ENCODE measurements around the gene NUP88. TPM values are rescaled to one million over a fixed set of nuclear protein-coding genes. Genes with fewer than 3 reads are reported as not detected.

Gene NUP88
- total RNA-seq, 1 donor from 2014 or later: 43.3 TPM

DNA sequence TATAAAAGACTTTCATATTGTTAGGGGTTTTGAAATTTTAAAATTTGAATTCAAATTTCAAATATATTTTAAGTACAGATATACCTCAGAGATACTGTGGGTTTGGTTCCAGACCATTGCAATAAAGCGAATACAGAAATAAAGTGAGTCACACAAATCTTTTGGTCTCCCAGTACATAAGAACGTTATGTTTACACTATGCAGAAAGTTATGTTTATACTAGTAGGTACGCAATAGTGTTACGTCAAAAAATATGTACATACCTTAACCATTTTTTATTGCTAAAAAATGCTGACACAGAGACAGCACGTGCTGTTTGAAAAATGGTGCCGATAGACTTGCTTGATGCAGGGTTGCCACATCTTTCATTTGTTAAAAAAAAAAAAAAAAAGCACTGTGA lies 19.7 kb downstream of the NUP88 start:
- H4K20me1 ChIP-seq (ENCODE audit: insufficient read depth, low read length): peaks cover 6% of the 10 kb centered on the region
- H3K9ac ChIP-seq (ENCODE audit: low read length): no peak overlapping the region
- peaks cover 16% of the 10 kb centered on the region for H3K36me3 Mint-ChIP-seq (ENCODE audit: low read depth, unreplicated experiment)
- H3K4me3 Mint-ChIP-seq (ENCODE audit: unreplicated experiment): no peak overlapping the region
- no peaks in the 10 kb centered on the region for H3K9me3 ChIP-seq (ENCODE audit: insufficient read depth, low read depth, low read length)
- DNase-seq (ENCODE audit: low read depth): no peak
- no peak for FAIRE-seq
- no peak overlapping the region for H3K27ac Mint-ChIP-seq (ENCODE audit: unreplicated experiment)
- H3K36me3 ChIP-seq (ENCODE audit: insufficient read depth, low read length): peaks cover 48% of the 10 kb centered on the region
- no peak overlapping the region for H3K4me2 ChIP-seq (ENCODE audit: low read length)
- H3K79me2 ChIP-seq (ENCODE audit: insufficient read depth, low read length): no peaks in the 10 kb centered on the region
- no peak for TF ChIP-seq EZH2 (IDR thresholded peaks at IDR 0.05; ENCODE audit: insufficient read depth, low read length)
- TF ChIP-seq, protein P1, sequence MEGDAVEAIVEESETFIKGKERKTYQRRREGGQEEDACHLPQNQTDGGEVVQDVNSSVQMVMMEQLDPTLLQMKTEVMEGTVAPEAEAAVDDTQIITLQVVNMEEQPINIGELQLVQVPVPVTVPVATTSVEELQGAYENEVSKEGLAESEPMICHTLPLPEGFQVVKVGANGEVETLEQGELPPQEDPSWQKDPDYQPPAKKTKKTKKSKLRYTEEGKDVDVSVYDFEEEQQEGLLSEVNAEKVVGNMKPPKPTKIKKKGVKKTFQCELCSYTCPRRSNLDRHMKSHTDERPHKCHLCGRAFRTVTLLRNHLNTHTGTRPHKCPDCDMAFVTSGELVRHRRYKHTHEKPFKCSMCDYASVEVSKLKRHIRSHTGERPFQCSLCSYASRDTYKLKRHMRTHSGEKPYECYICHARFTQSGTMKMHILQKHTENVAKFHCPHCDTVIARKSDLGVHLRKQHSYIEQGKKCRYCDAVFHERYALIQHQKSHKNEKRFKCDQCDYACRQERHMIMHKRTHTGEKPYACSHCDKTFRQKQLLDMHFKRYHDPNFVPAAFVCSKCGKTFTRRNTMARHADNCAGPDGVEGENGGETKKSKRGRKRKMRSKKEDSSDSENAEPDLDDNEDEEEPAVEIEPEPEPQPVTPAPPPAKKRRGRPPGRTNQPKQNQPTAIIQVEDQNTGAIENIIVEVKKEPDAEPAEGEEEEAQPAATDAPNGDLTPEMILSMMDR (IDR thresholded peaks at IDR 0.05; ENCODE audit: insufficient read depth, low read depth, low read length): no peak
- H3K4me3 ChIP-seq (ENCODE audit: insufficient read depth, low read depth, low read length): no peak overlapping the region
- H3K9me3 Mint-ChIP-seq (ENCODE audit: unreplicated experiment): no peaks in the 10 kb centered on the region
- H3K4me1 Mint-ChIP-seq (ENCODE audit: low read depth, unreplicated experiment): peaks cover 2% of the 10 kb centered on the region
- no peaks in the 10 kb centered on the region for H3K27me3 ChIP-seq (ENCODE audit: insufficient read depth, low read length)
- H3K4me1 ChIP-seq (ENCODE audit: insufficient read depth, low read length): no peaks in the 10 kb centered on the region
- H2AFZ ChIP-seq (ENCODE audit: low read depth, low read length): no peak overlapping the region
- H3K27me3 Mint-ChIP-seq (ENCODE audit: low read depth, unreplicated experiment): no peaks in the 10 kb centered on the region
- H3K27ac ChIP-seq (ENCODE audit: low read depth, low read length): no peak overlapping the region

DNA sequence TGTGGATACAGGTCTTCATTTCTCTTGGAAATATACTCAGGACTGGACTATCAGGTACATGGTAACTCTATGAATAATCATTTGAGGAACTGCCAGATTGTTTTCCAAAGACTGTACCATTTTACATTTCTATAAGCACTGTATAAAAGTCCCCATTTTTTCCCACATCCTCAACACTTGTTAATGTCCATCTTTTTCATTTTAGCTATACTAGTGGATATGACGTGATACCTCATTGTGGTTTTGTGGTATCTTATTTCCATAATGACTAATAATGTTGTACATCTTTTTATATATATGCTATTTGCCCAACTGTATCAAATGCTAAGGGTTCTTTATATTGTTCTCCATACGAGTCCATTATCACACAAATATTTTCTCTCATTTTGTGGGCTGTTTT lies 22.9 kb downstream of the NUP88 start:
- DNase-seq (ENCODE audit: low read depth) (no peak), FAIRE-seq (no peak)
- Mint-ChIP-seq H3K27me3 (ENCODE audit: low read depth, unreplicated experiment) (no peaks in the 10 kb centered on the region), H3K36me3 (ENCODE audit: low read depth, unreplicated experiment) (peaks cover 15% of the 10 kb centered on the region), H3K27ac (ENCODE audit: unreplicated experiment) (no peak overlapping the region), H3K9me3 (ENCODE audit: unreplicated experiment) (no peaks in the 10 kb centered on the region), H3K4me1 (ENCODE audit: low read depth, unreplicated experiment) (peaks cover 12% of the 10 kb centered on the region), H3K4me3 (ENCODE audit: unreplicated experiment) (no peak overlapping the region)
- TF ChIP-seq, protein P1 (IDR thresholded peaks at IDR 0.05; ENCODE audit: insufficient read depth, low read depth, low read length): no peak
- no peak for TF ChIP-seq EZH2 (IDR thresholded peaks at IDR 0.05; ENCODE audit: insufficient read depth, low read length)
- no peaks in the 10 kb centered on the region for H3K9me3 ChIP-seq (ENCODE audit: insufficient read depth, low read depth, low read length)
- no peaks in the 10 kb centered on the region for H3K27me3 ChIP-seq (ENCODE audit: insufficient read depth, low read length)
- peaks cover 5% of the 10 kb centered on the region for H4K20me1 ChIP-seq (ENCODE audit: insufficient read depth, low read length)
- no peak overlapping the region for H2AFZ ChIP-seq (ENCODE audit: low read depth, low read length)
- H3K79me2 ChIP-seq (ENCODE audit: insufficient read depth, low read length): no peaks in the 10 kb centered on the region
- peaks cover 47% of the 10 kb centered on the region for H3K36me3 ChIP-seq (ENCODE audit: insufficient read depth, low read length)
- H3K4me1 ChIP-seq (ENCODE audit: insufficient read depth, low read length): no peaks in the 10 kb centered on the region
- H3K9ac ChIP-seq (ENCODE audit: low read length): no peak overlapping the region
- no peak overlapping the region for H3K4me2 ChIP-seq (ENCODE audit: low read length)
- H3K4me3 ChIP-seq (ENCODE audit: insufficient read depth, low read depth, low read length): no peak overlapping the region
- H3K27ac ChIP-seq (ENCODE audit: low read depth, low read length): no peak overlapping the region

DNA sequence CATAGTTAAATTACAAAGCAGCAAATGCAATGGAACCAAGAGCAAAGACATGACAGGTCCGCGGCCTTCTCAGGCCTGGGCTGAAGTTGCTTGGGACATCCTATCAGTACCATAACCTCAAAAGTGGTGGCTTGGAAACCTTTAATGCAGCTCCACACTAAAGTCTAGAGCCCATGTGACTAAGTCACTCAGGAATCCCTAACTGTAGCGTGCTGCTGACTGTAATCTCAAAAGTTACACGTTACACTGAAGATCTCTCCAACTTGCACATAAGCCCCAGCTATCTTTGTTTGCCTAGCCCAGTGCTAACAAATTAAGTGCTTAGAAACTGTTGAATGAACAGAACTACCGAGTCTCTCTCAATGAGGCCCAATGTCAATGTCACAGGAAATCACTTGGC lies 27.8 kb downstream of the NUP88 start:
- H3K9me3 ChIP-seq (ENCODE audit: insufficient read depth, low read depth, low read length): no peaks in the 10 kb centered on the region
- no peak overlapping the region for H3K4me2 ChIP-seq (ENCODE audit: low read length)
- H3K36me3 ChIP-seq (ENCODE audit: insufficient read depth, low read length): peaks cover 63% of the 10 kb centered on the region
- no peaks in the 10 kb centered on the region for H3K27me3 ChIP-seq (ENCODE audit: insufficient read depth, low read length)
- H3K27ac ChIP-seq (ENCODE audit: low read depth, low read length): no peak overlapping the region
- TF ChIP-seq EZH2 (IDR thresholded peaks at IDR 0.05; ENCODE audit: insufficient read depth, low read length): no peak
- TF ChIP-seq, protein P1 (IDR thresholded peaks at IDR 0.05; ENCODE audit: insufficient read depth, low read depth, low read length): no peak
- H3K4me1 ChIP-seq (ENCODE audit: insufficient read depth, low read length): no peaks in the 10 kb centered on the region
- FAIRE-seq: no peak
- Mint-ChIP-seq H3K36me3 (ENCODE audit: low read depth, unreplicated experiment) (peaks cover 9% of the 10 kb centered on the region), H3K27me3 (ENCODE audit: low read depth, unreplicated experiment) (no peaks in the 10 kb centered on the region), H3K4me1 (ENCODE audit: low read depth, unreplicated experiment) (peaks cover 12% of the 10 kb centered on the region), H3K27ac (ENCODE audit: unreplicated experiment) (no peak overlapping the region), H3K4me3 (ENCODE audit: unreplicated experiment) (no peak overlapping the region), H3K9me3 (ENCODE audit: unreplicated experiment) (no peaks in the 10 kb centered on the region)
- H4K20me1 ChIP-seq (ENCODE audit: insufficient read depth, low read length): peaks cover 9% of the 10 kb centered on the region
- H2AFZ ChIP-seq (ENCODE audit: low read depth, low read length): no peak overlapping the region
- H3K79me2 ChIP-seq (ENCODE audit: insufficient read depth, low read length): no peaks in the 10 kb centered on the region
- DNase-seq (ENCODE audit: low read depth): peak; percentile 23
- no peak overlapping the region for H3K4me3 ChIP-seq (ENCODE audit: insufficient read depth, low read depth, low read length)
- H3K9ac ChIP-seq (ENCODE audit: low read length): no peak overlapping the region

Data from astrocyte (in vitro differentiated cells and primary cell).